IPS-NIHi11 (cell line): Measurements from ENCODE around the gene PIGL.
"Not testable (repeated sequence)": the region's sequence is repeated elsewhere in the genome, so short reads cannot be mapped to it uniquely, and the experiment has no call there.

Experiments
- DNase-seq: peaks from one replicate; pipeline ENCODE4 v3.0.0; 2012; ENCODE audit warnings: mixed read lengths, low spot score

PIGL gene

DNA sequence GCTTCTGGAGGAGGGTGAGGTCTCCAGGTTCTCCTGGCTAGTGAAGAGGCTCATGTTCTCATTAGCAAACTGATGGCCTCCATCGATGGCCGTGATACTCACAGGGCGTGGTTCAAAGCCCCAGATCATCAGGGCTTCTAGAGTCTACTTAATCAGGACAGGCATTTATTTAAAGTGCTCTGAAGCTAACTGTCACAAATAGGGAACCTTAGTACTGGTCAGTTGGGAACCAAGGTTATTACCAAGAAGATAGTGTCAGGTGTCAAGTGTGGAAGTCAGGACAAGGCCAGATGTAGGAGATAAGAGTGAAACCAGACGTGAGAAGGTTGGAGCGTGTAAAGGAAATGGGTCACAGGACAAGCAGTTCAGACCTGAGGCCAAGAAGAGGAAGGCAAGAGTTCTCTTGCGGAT, 56.9 kb downstream of the PIGL start:
- DNase-seq = no peak

- DNase-seq = no peak
Observed at GRCh38 chr17:16275024-16275423, 58.0 kb downstream of the PIGL start.

DNA sequence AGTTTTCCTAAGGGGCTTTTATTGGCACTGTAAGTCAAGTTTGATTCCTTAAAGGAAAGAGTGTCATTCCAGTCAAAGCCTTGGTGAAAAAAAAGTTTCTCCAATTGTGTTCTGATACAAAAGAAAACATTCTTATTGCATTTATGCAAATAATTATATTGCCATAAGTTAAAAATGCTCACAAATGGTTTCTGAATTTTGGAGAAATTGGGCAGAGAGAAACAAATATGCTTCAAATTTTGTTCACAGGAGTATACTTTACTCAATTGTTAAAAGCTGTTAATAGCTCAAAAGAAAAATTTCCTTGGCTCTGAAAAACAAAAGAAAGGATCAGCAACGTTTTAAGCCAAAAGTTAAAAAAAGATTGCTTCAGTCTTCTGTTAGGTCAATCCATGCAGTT, 60.2 kb downstream of the PIGL start:
- no peak for DNase-seq

GRCh38 chr17:16281351-16281750, 64.3 kb downstream of the PIGL start:
- no peak for DNase-seq

DNA sequence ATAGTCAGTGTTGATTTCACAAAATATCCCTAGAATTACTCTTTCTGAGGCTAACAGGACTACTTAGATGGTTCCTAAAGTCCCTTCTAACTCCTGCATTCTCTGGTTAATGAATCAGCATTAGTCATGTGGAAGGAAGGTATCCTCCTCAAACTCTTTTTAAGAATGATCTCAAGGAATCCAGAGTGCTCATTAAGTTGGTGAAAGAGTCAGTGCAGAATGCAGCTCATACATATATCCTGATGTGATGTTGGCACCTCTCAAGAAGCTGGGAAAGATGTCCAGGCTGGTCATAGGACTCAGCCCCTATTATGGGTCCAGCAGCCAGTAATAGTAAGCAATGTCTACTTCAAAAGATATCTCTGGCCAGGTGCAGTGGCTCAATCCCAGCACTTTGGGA, 65.5 kb downstream of the PIGL start:
- no peak for DNase-seq

DNA sequence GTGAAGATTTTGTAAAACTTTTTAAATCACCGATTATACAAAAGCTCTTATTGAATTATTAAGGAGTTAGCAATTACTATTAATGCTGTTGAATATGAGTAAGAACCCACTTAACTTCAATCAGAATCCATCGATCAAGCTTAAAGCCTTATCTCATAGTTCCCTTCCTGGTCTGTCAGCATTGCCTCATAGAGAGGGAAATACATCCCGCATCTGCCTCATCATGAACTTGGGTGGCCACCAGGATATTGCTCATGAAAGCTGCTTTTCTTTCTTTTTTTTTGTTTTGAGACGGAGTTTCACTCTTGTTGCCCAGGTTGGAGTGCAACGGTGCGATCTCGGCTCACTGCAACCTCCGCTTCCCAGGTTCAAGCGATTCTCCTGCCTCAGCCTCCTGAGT, 66.7 kb downstream of the PIGL start:
- DNase-seq = no peak

GRCh38 chr17:16285646-16286008, 68.6 kb downstream of the PIGL start:
- DNase-seq = no peak

DNA sequence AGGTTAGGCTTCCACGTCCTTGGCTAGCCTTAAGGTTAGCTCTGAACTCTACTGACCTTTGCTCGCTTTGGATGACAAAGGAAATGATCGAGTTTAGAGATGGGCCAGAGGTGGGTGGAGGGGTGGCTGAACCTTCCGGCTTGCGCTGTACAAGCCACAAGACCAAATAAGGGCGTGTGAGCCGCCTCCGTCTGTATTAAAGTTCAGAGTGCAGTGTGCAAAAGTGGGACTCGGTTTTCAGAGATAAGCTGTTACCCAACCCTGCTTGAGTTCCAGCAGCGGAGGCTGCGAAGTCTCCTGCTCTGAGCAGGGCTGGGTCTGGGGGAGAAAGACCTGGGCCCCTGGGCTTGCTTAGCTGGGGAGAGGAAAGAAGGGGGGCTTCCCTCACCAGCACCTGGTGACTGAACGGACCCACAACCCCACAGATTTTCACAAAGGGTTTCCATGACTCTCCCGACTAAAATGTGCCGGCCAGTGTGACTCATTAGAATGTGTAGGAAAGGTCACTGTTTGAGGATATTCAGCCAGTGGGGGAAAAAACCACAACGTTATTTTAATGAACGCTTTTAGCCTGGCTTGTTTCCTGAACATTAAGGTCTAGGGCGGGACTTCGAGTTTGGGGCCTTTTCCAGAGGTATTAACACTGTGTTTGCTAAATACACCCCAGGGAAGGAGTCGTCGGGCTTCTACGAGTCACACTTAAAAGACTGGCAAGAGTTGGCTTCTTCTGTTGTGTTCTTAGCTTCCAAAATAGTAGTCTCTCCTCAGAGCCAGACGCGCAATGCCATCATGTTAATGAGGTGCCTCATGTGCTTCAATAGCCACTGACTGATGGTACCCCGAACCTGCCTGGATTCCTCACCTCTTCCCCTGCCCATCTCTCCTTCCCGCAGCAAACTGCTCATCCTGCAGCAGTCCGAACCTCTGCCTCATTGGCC, 69.3 kb downstream of the PIGL start:
- peak; percentile 87 for DNase-seq

DNA sequence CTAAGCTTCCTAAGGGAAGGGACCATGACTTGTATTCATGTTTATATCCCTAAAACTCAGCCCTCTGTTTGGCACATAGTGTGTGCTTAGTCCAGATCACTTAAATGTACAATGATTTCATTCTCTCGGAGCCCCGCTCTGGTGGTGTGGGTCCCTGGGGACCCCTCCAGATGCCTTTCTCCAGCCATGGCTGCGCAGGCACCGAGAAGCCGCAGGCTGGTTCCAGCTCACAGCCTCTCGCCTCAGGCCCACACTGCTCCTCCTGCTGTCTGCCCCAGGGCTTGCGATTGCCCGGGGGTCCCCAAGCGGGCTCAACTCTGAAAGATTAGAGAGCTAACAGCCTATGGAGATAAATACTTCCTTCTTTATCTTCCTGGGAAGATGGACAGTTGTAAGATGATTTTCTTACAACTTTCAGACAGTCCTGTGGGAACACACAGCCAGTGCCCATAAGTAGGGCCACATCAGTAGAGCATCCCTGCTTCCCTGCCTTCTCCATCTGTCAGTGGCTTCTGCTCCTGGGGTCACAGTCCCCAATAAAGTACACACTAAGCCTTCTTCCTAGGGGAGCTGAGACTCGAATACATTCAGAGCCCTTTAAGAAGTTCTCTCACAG, 70.0 kb downstream of the PIGL start:
- DNase-seq = peak; percentile 55

- no peak for DNase-seq
Observed at GRCh38 chr17:16287563-16288027, 70.6 kb downstream of the PIGL start.

GRCh38 chr17:16288860-16289571, 72.0 kb downstream of the PIGL start:
- DNase-seq = no peak

- DNase-seq = no peak
Observed at GRCh38 chr17:16293931-16294330, 76.9 kb downstream of the PIGL start.

- no peak for DNase-seq
Observed at GRCh38 chr17:16294560-16294959, 77.5 kb downstream of the PIGL start.

DNA sequence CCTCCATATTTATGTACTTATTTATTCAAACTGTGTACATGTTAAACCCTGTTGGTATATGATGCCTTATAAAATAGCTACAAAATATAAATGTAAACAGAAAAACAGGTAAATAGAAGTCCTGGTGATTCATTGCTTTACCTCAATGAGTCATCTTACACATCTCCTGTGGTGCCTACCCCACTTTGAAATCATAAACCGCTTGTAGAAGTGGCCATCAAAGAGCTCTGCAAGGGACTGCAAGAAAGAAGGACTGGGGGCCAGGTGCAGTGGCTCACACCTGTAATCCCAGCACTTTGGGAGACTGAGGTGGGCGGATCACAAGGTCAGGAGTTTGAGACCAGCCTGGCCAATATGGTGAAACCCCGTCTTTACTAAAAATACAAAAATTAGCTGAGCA, 79.1 kb downstream of the PIGL start:
- not testable (repeated sequence) for DNase-seq

GRCh38 chr17:16297367-16298139, 80.5 kb downstream of the PIGL start:
- no peak for DNase-seq

DNA sequence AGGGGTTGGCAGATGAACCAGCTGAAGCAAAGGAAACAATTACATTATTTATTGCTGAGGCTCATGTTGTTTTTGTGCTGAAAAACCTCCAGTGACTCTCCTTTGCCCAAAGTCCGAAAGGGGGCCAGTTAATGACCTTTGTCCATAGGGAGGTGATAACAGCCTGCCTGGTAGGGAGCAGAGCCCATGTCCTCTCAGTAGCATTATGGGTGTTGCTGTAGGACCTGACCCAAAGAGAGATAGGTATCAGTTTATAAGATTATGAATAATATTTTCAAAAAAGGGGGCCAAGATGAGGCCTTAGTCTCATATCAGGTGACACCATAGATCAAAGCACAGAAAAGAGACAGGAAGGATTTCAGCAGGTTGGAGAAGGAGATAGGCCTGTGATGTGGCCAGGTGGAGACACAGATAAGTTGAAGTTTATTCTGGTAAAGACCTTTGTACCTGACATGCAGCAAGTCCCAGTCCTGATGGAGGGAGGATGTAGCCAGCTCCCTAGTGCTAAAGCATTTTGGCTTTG, 81.2 kb downstream of the PIGL start:
- no peak for DNase-seq

DNA sequence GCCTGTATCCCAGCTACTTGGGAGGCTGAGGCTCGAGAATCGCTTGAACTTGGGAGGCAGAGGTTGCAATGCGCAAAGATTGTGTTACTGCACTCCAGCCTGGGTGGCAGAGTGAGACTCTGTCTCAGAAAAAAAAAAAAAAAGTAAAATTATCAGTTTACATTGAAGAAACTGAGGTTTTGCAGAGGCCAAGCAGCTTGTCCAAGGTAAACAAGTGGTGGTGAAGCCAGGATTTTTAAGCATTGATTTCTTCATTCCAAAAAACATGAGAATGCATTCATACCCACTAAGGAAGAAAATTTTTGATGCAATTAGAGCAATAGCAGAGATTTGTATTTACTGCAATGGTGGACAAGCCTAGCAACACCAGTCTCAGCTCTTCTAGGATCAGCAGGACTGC, 83.5 kb downstream of the PIGL start:
- no peak for DNase-seq

- no peak for DNase-seq
Observed at GRCh38 chr17:16301963-16302855, 85.2 kb downstream of the PIGL start.

DNA sequence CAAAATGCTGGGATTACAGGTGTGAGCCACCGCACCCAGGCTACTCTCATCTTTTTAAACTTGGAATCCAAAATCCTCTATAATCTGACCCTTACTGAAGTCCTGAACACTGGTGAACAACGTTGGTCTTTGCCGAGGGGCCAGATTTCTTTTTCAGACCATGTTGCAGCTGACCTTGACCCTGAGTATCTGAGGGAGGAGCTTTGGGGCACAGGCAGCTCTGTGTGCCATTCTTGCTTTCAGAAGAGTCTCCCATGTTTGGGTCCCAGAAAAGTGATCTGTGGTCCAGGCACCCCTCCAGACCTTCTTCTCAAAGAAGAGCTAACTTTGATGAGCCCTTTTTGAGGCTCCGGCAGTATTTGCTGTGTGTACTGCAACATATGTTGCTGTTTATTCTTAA, 85.8 kb downstream of the PIGL start:
- no peak for DNase-seq

- peak; percentile 39 for DNase-seq
Observed at GRCh38 chr17:16304830-16305229, 87.8 kb downstream of the PIGL start.

DNA sequence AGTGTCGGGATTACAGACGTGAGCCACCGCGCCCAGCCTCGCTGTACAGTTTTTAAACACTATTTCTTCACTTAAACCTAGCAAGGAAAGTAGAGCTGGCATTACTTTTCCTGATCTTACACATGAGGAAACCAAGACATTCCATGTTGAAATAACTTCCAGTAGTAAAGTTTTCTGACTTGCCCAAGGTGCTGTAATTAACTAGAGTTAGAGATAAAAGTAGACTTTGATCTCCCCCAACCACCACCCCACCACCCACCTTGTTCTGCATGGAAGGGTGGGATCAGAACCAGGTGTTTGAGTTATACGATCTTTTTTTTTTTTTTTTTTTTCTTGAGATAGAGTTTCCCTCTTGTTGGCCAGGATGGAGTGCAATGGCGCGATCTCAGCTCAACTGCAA, 89.2 kb downstream of the PIGL start:
- no peak for DNase-seq
